ENCODE measurements around the gene PCNX1.

- no peak for TF ChIP-seq EZH2phosphoT487 (IDR thresholded peaks at IDR 0.05; ENCODE audit: borderline replicate concordance, low read length)
- TF ChIP-seq CTCF (conservative IDR thresholded peaks at IDR 0.05; ENCODE audit: low read depth, low read length) = no peak
These were observed 9.5 kb downstream of the PCNX1 start for GRCh38 chr14:70916799-70917198.
